HuH-7 (cell line): ENCODE measurements around the gene HP.
"Not testable (repeated sequence)": the region's sequence is repeated elsewhere in the genome, so short reads cannot be mapped to it uniquely, and the experiment has no call there.

Experiments used
- DNase-seq: peaks from one replicate; pipeline ENCODE4 v3.0.0; 2011; ENCODE audit warnings: low spot score

The HP gene

GRCh38 chr16:72054254-72054847 is at the start of gene HP:
Gene HP, plus strand, starts transcription at chr16:72054505. Its CDS starts 148 bp downstream, at chr16:72054653.
- peak; percentile 28 for DNase-seq

- DNase-seq: not testable (repeated sequence)
Observed at GRCh38 chr16:72008065-72008423, 46.3 kb upstream of the HP start.

GRCh38 chr16:72008424-72009216 is 45.7 kb upstream of the HP start, which contains the start of gene DHODH:
Gene DHODH, plus strand, starts transcription at chr16:72008744. Its CDS starts 21 bp downstream, at chr16:72008765.
- DNase-seq: peak; percentile 99

GRCh38 chr16:72009779-72010178 is 44.5 kb upstream of the HP start:
- DNase-seq: no peak

- no peak for DNase-seq
Observed at GRCh38 chr16:72012607-72013006, 41.7 kb upstream of the HP start.

- no peak for DNase-seq
Observed at GRCh38 chr16:72013389-72013788, 40.9 kb upstream of the HP start.

- no peak for DNase-seq
Observed at GRCh38 chr16:72013888-72014581, 40.3 kb upstream of the HP start.

- DNase-seq: no peak
Observed at GRCh38 chr16:72014675-72015074, 39.6 kb upstream of the HP start.

- no peak for DNase-seq
Observed at GRCh38 chr16:72015124-72015523, 39.2 kb upstream of the HP start.

- no peak for DNase-seq
Observed at GRCh38 chr16:72018470-72018869, 35.8 kb upstream of the HP start.

GRCh38 chr16:72021043-72021442 is 33.3 kb upstream of the HP start:
- DNase-seq: peak; percentile 39

- DNase-seq: no peak
Observed at GRCh38 chr16:72022127-72022526, 32.2 kb upstream of the HP start.

GRCh38 chr16:72023962-72024361 is 30.3 kb upstream of the HP start:
- no peak for DNase-seq

- no peak for DNase-seq
Observed at GRCh38 chr16:72024862-72025382, 29.4 kb upstream of the HP start.

GRCh38 chr16:72025404-72026114 is 28.7 kb upstream of the HP start:
- DNase-seq: no peak

- DNase-seq: no peak
Observed at GRCh38 chr16:72027669-72028378, 26.5 kb upstream of the HP start.

- no peak for DNase-seq
Observed at GRCh38 chr16:72029567-72030271, 24.6 kb upstream of the HP start.

GRCh38 chr16:72033437-72033836 is 20.9 kb upstream of the HP start:
- DNase-seq: no peak

- no peak for DNase-seq
Observed at GRCh38 chr16:72036098-72036497, 18.2 kb upstream of the HP start.

- no peak for DNase-seq
Observed at GRCh38 chr16:72042157-72042660, 12.1 kb upstream of the HP start.

- no peak for DNase-seq
Observed at GRCh38 chr16:72043058-72043457, 11.2 kb upstream of the HP start.
